Parathyroid adenoma (tissue), 2 donors: ENCODE measurements around the gene ITPKB.

Experiments
- H2AFZ ChIP-seq: fragments of 300-600 bp; sonication (generic); one replicate; pipeline ENCODE4 v1.7.0; 2017; ENCODE audit warnings: antibody characterized with exemption, mild to moderate bottlenecking
- H3K27ac ChIP-seq: fragments of 300-600 bp; sonication (generic); one replicate; pipeline ENCODE4 v1.7.0; 2017
- H3K27me3 ChIP-seq: fragments of 300-600 bp; sonication (generic); one replicate; pipeline ENCODE4 v1.7.0; 2017; ENCODE audit warnings: low read length; ENCODE audit not compliant: control insufficient read depth, insufficient read depth
- H3K36me3 ChIP-seq: fragments of 300-600 bp; sonication (generic); one replicate; pipeline ENCODE4 v1.7.0; 2017; ENCODE audit warnings: low read length; ENCODE audit not compliant: control insufficient read depth, insufficient read depth
- H3K4me1 ChIP-seq: fragments of 300-600 bp; sonication (generic); one replicate; pipeline ENCODE4 v1.7.0; 2017; ENCODE audit warnings: control low read depth
- H3K4me2 ChIP-seq: fragments of 300-600 bp; sonication (generic); one replicate; pipeline ENCODE4 v1.7.0; 2017; ENCODE audit warnings: low read length
- H3K4me3 ChIP-seq: fragments of 300-600 bp; sonication (generic); one replicate; pipeline ENCODE4 v1.7.0; 2017; ENCODE audit warnings: low read depth, low read length
- H3K79me2 ChIP-seq: fragments of 300-600 bp; sonication (generic); one replicate; pipeline ENCODE4 v1.7.0; 2017; ENCODE audit warnings: control low read depth
- H3K9ac ChIP-seq: fragments of 300-600 bp; sonication (generic); one replicate; pipeline ENCODE4 v1.7.0; 2017; ENCODE audit warnings: mild to moderate bottlenecking
- H3K9me3 ChIP-seq: fragments of 300-600 bp; sonication (generic); one replicate; pipeline ENCODE4 v1.7.0; 2017; ENCODE audit warnings: low read length; ENCODE audit not compliant: control insufficient read depth
- CTCF ChIP-seq: fragments of 300-600 bp; sonication (generic); IDR thresholded peaks from one replicate; pipeline ENCODE4 v1.7.0; 2017; ENCODE audit warnings: antibody characterized with exemption, mild to moderate bottlenecking
- donor health status: primary hyperparathyroidism.

The ITPKB gene

GRCh38 chr1:226761322-226761721 lies 22.2 kb upstream of the ITPKB start:
- TF ChIP-seq CTCF, result no peak
- no peaks in the 10 kb centered on the region for H3K9me3 ChIP-seq
- no peaks in the 10 kb centered on the region for H3K36me3 ChIP-seq
- H3K4me2 ChIP-seq, result no peak overlapping the region
- no peaks in the 10 kb centered on the region for H3K79me2 ChIP-seq
- no peak overlapping the region for H3K9ac ChIP-seq
- H3K27ac ChIP-seq, result no peak overlapping the region
- no peaks in the 10 kb centered on the region for H3K4me1 ChIP-seq
- H2AFZ ChIP-seq, result no peak overlapping the region
- no peak overlapping the region for H3K4me3 ChIP-seq
- H3K27me3 ChIP-seq, result peaks cover 2% of the 10 kb centered on the region

GRCh38 chr1:226754793-226755533 lies 15.9 kb upstream of the ITPKB start:
- Histone ChIP-seq H3K4me3 (no peak overlapping the region), H3K4me2 (no peak overlapping the region), H3K9ac (no peak overlapping the region), H3K79me2 (no peaks in the 10 kb centered on the region), H3K36me3 (no peaks in the 10 kb centered on the region), H3K27ac (no peak overlapping the region), H2AFZ (no peak overlapping the region), H3K4me1 (no peaks in the 10 kb centered on the region), H3K27me3 (no peaks in the 10 kb centered on the region), H3K9me3 (no peaks in the 10 kb centered on the region)
- TF ChIP-seq CTCF, result no peak

- Histone ChIP-seq H3K9ac (no peak overlapping the region), H3K4me1 (no peaks in the 10 kb centered on the region), H3K9me3 (no peaks in the 10 kb centered on the region), H3K27me3 (no peaks in the 10 kb centered on the region), H3K4me3 (no peak overlapping the region), H2AFZ (no peak overlapping the region), H3K4me2 (no peak overlapping the region), H3K36me3 (no peaks in the 10 kb centered on the region), H3K27ac (no peak overlapping the region), H3K79me2 (no peaks in the 10 kb centered on the region)
- TF ChIP-seq CTCF, result no peak
These were observed 15.0 kb upstream of the ITPKB start for GRCh38 chr1:226754097-226754496.

GRCh38 chr1:226751703-226752102 lies 12.6 kb upstream of the ITPKB start:
- Histone ChIP-seq H3K4me1 (no peaks in the 10 kb centered on the region), H2AFZ (no peak overlapping the region), H3K27ac (no peak overlapping the region), H3K79me2 (no peaks in the 10 kb centered on the region), H3K27me3 (no peaks in the 10 kb centered on the region), H3K4me2 (no peak overlapping the region), H3K9ac (no peak overlapping the region), H3K9me3 (no peaks in the 10 kb centered on the region), H3K36me3 (no peaks in the 10 kb centered on the region), H3K4me3 (no peak overlapping the region)
- no peak for TF ChIP-seq CTCF

- H3K27me3 ChIP-seq, result no peaks in the 10 kb centered on the region
- H3K27ac ChIP-seq, result no peak overlapping the region
- H3K4me1 ChIP-seq, result no peaks in the 10 kb centered on the region
- H3K4me2 ChIP-seq, result no peak overlapping the region
- H3K9me3 ChIP-seq, result no peaks in the 10 kb centered on the region
- H3K79me2 ChIP-seq, result no peaks in the 10 kb centered on the region
- no peak overlapping the region for H3K9ac ChIP-seq
- no peak overlapping the region for H2AFZ ChIP-seq
- no peaks in the 10 kb centered on the region for H3K36me3 ChIP-seq
- H3K4me3 ChIP-seq, result no peak overlapping the region
- TF ChIP-seq CTCF, result no peak
These were observed 12.1 kb upstream of the ITPKB start for GRCh38 chr1:226751214-226751613.
